ENCODE measurements around the gene AKT3. TPM values are rescaled to one million over a fixed set of nuclear protein-coding genes. Genes with fewer than 3 reads are reported as not detected.

Gene AKT3
- total and polyA plus RNA-seq, 5 donors, result 8.4 to 61.2 (median 47.9) TPM

GRCh38 chr1:243554686-243555085 lies 295.4 kb downstream of the AKT3 start:
- Histone ChIP-seq H3K4me3 (ENCODE audit: low read length) (no peak overlapping the region), H3K9me3 (ENCODE audit: control insufficient read depth, low read length) (no peaks in the 10 kb centered on the region), H3K27ac (ENCODE audit: low read length) (no peak overlapping the region), H3K27me3 (ENCODE audit: control insufficient read depth, insufficient read depth) (no peaks in the 10 kb centered on the region), H3K4me1 (ENCODE audit: control insufficient read depth, insufficient read depth, low read length) (no peaks in the 10 kb centered on the region)
- DNase-seq (no peak), ATAC-seq (no peak)
- intact Hi-C loops (cut with DNase I), result no loop called here
- WGBS, result 92% methylated on average over 4 of the region's 4 CpGs

GRCh38 chr1:243553090-243553489 lies 297.0 kb downstream of the AKT3 start:
- ATAC-seq (no peak), DNase-seq (no peak)
- H3K9me3 ChIP-seq (ENCODE audit: control insufficient read depth, low read length), result no peaks in the 10 kb centered on the region
- no peaks in the 10 kb centered on the region for H3K4me1 ChIP-seq (ENCODE audit: control insufficient read depth, insufficient read depth, low read length)
- H3K27ac ChIP-seq (ENCODE audit: low read length), result no peak overlapping the region
- no peak overlapping the region for H3K4me3 ChIP-seq (ENCODE audit: low read length)
- no peaks in the 10 kb centered on the region for H3K27me3 ChIP-seq (ENCODE audit: control insufficient read depth, insufficient read depth)
- WGBS, result 78% methylated on average over 2 of the region's 2 CpGs
- intact Hi-C loops (cut with DNase I), result no loop called here

- no peak for DNase-seq
- no peak for ATAC-seq
- H3K9me3 ChIP-seq (ENCODE audit: control insufficient read depth, low read length), result no peaks in the 10 kb centered on the region
- no peak overlapping the region for H3K27ac ChIP-seq (ENCODE audit: low read length)
- H3K4me3 ChIP-seq (ENCODE audit: low read length), result no peak overlapping the region
- 88% methylated on average over 6 of the region's 6 CpGs for WGBS
- no peaks in the 10 kb centered on the region for H3K4me1 ChIP-seq (ENCODE audit: control insufficient read depth, insufficient read depth, low read length)
- intact Hi-C loops (cut with DNase I), result no loop called here
- no peaks in the 10 kb centered on the region for H3K27me3 ChIP-seq (ENCODE audit: control insufficient read depth, insufficient read depth)
These were observed 299.8 kb downstream of the AKT3 start for GRCh38 chr1:243550276-243550675.

DNA sequence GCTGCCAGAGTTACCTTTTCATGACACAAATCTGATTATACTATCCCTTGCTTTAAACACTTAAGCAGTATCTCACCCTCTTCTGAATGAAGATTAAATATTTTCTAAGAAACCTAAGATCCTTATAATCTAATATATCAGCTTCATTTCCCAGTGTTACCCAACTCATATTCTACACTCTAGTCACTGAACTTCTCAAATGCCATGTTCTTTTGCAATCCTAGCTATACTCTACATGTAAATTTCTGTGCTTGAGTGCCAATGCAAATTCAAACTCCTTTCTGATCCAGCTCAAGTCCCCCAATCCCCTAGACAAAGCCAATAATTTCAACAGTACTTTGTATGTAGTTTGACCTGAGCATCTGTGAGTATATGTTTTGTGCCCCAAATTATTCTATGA lies 300.3 kb downstream of the AKT3 start:
- Histone ChIP-seq H3K4me3 (ENCODE audit: low read length) (no peak overlapping the region), H3K4me1 (ENCODE audit: control insufficient read depth, insufficient read depth, low read length) (no peaks in the 10 kb centered on the region), H3K27ac (ENCODE audit: low read length) (no peak overlapping the region), H3K9me3 (ENCODE audit: control insufficient read depth, low read length) (no peaks in the 10 kb centered on the region), H3K27me3 (ENCODE audit: control insufficient read depth, insufficient read depth) (no peaks in the 10 kb centered on the region)
- intact Hi-C loops (cut with DNase I), result no loop called here
- ATAC-seq (no peak), DNase-seq (no peak)

- DNase-seq, result no peak
- intact Hi-C loops (cut with DNase I), result no loop called here
- Histone ChIP-seq H3K4me3 (ENCODE audit: low read length) (no peak overlapping the region), H3K27ac (ENCODE audit: low read length) (no peak overlapping the region), H3K4me1 (ENCODE audit: control insufficient read depth, insufficient read depth, low read length) (no peaks in the 10 kb centered on the region), H3K9me3 (ENCODE audit: control insufficient read depth, low read length) (no peaks in the 10 kb centered on the region), H3K27me3 (ENCODE audit: control insufficient read depth, insufficient read depth) (no peaks in the 10 kb centered on the region)
- ATAC-seq, result no peak
These were observed 300.9 kb downstream of the AKT3 start for GRCh38 chr1:243549108-243549507.

- Histone ChIP-seq H3K27ac (ENCODE audit: low read length) (no peak overlapping the region), H3K4me1 (ENCODE audit: control insufficient read depth, insufficient read depth, low read length) (no peaks in the 10 kb centered on the region), H3K4me3 (ENCODE audit: low read length) (no peak overlapping the region), H3K9me3 (ENCODE audit: control insufficient read depth, low read length) (no peaks in the 10 kb centered on the region), H3K27me3 (ENCODE audit: control insufficient read depth, insufficient read depth) (no peaks in the 10 kb centered on the region)
- intact Hi-C loops (cut with DNase I), result no loop called here
- no peak for ATAC-seq
- no peak for DNase-seq
- 68% methylated on average over 1 of the region's 1 CpG for WGBS
These were observed 301.5 kb downstream of the AKT3 start for GRCh38 chr1:243548516-243548915.

DNA sequence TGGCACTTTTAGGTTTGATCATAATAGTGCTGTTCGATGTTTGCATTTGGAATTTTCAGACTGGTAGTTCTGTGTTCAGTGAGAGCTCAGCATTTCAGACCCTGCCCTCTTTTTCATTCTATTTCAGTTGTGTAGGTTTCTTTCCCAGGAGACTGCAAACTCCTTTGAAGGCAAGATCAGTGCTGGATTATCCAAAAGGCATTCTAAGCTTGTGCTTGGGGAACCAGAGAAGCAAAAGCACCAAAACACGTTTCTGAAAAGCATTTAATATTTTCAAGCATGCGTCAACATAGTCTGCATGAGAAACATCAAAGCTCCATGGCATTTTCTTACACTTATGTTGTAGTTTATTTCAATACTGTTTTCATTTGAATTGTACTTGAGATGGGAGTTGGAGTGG lies 302.2 kb downstream of the AKT3 start:
- Histone ChIP-seq H3K27ac (ENCODE audit: low read length) (no peak overlapping the region), H3K4me3 (ENCODE audit: low read length) (no peak overlapping the region), H3K9me3 (ENCODE audit: control insufficient read depth, low read length) (no peaks in the 10 kb centered on the region), H3K4me1 (ENCODE audit: control insufficient read depth, insufficient read depth, low read length) (no peaks in the 10 kb centered on the region), H3K27me3 (ENCODE audit: control insufficient read depth, insufficient read depth) (no peaks in the 10 kb centered on the region)
- 89% methylated on average over 3 of the region's 3 CpGs for WGBS
- DNase-seq (no peak), ATAC-seq (no peak)
- intact Hi-C loops (cut with DNase I), result no loop called here

DNA sequence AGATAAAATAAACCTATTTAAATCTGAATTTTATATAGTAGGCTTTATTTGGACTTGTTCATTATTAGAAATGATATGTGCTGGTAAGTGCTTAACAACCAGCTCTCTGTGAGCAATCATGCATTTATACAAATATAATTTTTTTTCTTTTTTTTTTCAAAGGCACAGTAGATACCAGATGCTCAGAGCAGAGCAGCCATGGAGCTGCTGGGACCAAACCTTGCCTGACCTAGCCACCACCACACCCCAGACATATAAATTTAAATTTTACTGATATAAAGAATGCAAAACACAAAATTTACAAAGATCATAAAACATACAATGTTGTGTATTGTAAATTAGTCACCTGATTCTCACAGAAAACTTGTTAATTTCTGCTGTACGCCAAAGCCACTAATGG lies 303.6 kb downstream of the AKT3 start:
- no peaks in the 10 kb centered on the region for H3K4me1 ChIP-seq (ENCODE audit: control insufficient read depth, insufficient read depth, low read length)
- no peak overlapping the region for H3K4me3 ChIP-seq (ENCODE audit: low read length)
- no peaks in the 10 kb centered on the region for H3K27me3 ChIP-seq (ENCODE audit: control insufficient read depth, insufficient read depth)
- DNase-seq (no peak), ATAC-seq (no peak)
- H3K9me3 ChIP-seq (ENCODE audit: control insufficient read depth, low read length), result no peaks in the 10 kb centered on the region
- intact Hi-C loops (cut with DNase I), result no loop called here
- 0% methylated on average over 1 of the region's 1 CpG for WGBS
- no peak overlapping the region for H3K27ac ChIP-seq (ENCODE audit: low read length)

DNA sequence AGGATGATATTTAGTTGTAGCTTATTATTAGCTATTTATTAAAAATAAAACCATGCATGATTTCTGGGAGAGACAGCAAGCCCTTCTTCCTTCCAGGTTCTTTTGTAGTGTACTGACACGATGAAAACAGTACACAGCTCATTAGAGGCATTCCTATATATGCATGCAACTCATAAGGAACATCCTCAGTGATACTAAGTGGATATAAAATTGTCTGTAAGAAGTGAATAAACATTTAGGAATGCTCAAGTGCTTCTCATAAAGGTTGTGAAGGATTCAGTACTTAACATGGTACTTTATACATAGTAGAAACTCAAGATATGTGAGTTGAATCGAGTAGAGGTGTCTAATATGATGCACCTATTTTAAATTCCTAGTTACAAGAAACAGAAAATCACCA lies 306.5 kb downstream of the AKT3 start:
- ATAC-seq (no peak), DNase-seq (no peak)
- H3K27me3 ChIP-seq (ENCODE audit: control insufficient read depth, insufficient read depth), result no peaks in the 10 kb centered on the region

DNA sequence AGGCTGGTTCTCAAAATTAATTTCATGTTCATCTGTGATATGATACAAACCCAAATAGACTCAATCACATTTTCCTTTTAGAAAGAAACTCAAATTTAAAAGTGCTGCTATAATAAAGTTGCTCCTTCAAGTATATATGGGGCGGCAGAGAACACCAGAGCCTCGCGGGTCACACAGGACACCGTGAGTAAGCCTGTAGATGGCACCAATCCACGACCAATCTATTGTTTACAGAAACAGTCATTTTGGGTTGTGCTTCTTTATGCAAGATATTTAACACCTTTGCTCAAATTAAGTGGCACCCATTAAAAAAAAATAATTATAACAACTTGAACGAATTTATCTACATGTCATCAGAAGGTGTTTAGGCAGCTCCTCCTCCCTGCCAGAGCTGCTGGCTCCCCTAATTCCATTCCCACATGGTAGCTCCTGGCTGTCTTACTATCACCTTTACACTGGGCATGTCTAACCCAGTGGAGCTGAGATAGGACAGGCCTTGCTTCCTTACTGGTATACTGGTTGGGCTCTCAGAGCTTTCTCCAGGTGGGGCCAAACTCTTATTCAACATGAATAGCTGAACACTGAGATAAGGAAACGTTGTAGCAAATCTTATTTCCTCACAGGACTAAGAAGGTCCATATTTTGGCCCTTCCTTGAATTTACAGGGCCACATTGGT lies 307.2 kb downstream of the AKT3 start:
- Histone ChIP-seq H3K4me1 (ENCODE audit: control insufficient read depth, insufficient read depth, low read length) (no peaks in the 10 kb centered on the region), H3K27me3 (ENCODE audit: control insufficient read depth, insufficient read depth) (no peaks in the 10 kb centered on the region), H3K4me3 (ENCODE audit: low read length) (no peak overlapping the region), H3K27ac (ENCODE audit: low read length) (no peak overlapping the region), H3K9me3 (ENCODE audit: control insufficient read depth, low read length) (no peaks in the 10 kb centered on the region)
- DNase-seq (no peak), ATAC-seq (no peak)
- 69% methylated on average over 7 of the region's 7 CpGs for WGBS
- intact Hi-C loops (cut with DNase I), result no loop called here

More for the DNA sequence above, 306.5 kb downstream of the AKT3 start:
- 96% methylated on average over 2 of the region's 2 CpGs for WGBS
- Histone ChIP-seq H3K4me3 (ENCODE audit: low read length) (no peak overlapping the region), H3K4me1 (ENCODE audit: control insufficient read depth, insufficient read depth, low read length) (no peaks in the 10 kb centered on the region), H3K9me3 (ENCODE audit: control insufficient read depth, low read length) (no peaks in the 10 kb centered on the region), H3K27ac (ENCODE audit: low read length) (no peak overlapping the region)
- intact Hi-C loops (cut with DNase I), result no loop called here

GRCh38 chr1:243539636-243540035 lies 310.4 kb downstream of the AKT3 start:
- H3K27me3 ChIP-seq (ENCODE audit: control insufficient read depth, insufficient read depth), result no peaks in the 10 kb centered on the region
- intact Hi-C loops (cut with DNase I), result no loop called here
- no peak for DNase-seq
- H3K4me3 ChIP-seq (ENCODE audit: low read length), result no peak overlapping the region
- H3K9me3 ChIP-seq (ENCODE audit: control insufficient read depth, low read length), result no peaks in the 10 kb centered on the region
- no peak for ATAC-seq
- no peaks in the 10 kb centered on the region for H3K4me1 ChIP-seq (ENCODE audit: control insufficient read depth, insufficient read depth, low read length)
- H3K27ac ChIP-seq (ENCODE audit: low read length), result no peak overlapping the region

GRCh38 chr1:243535014-243535413 lies 315.0 kb downstream of the AKT3 start:
- H3K27ac ChIP-seq (ENCODE audit: low read length), result no peak overlapping the region
- intact Hi-C loops (cut with DNase I), result no loop called here
- H3K4me3 ChIP-seq (ENCODE audit: low read length), result no peak overlapping the region
- ATAC-seq (no peak), DNase-seq (no peak)
- H3K4me1 ChIP-seq (ENCODE audit: control insufficient read depth, insufficient read depth, low read length), result no peaks in the 10 kb centered on the region
- no peaks in the 10 kb centered on the region for H3K9me3 ChIP-seq (ENCODE audit: control insufficient read depth, low read length)
- H3K27me3 ChIP-seq (ENCODE audit: control insufficient read depth, insufficient read depth), result no peaks in the 10 kb centered on the region
- WGBS, result 95% methylated on average over 1 of the region's 1 CpG

Measured in right cardiac atrium (tissue), 5 donors.